Skeletal muscle tissue (tissue), 4 donors: ENCODE data around the gene MRPS22. TPM values are rescaled to one million over a fixed set of nuclear protein-coding genes. Genes with fewer than 3 reads are reported as not detected.
"Not testable (repeated sequence)": the region's sequence is repeated elsewhere in the genome, so short reads cannot be mapped to it uniquely, and the experiment has no call there.

Source experiments
- H3K27ac ChIP-seq: one replicate; pipeline ENCODE4 v1.7.0; 2013; ENCODE audit warnings: mild to moderate bottlenecking, low read depth, low read length, inconsistent platforms
- H3K27me3 ChIP-seq, 3 donors: one replicate each; pipeline ENCODE4 v1.7.0; 2013; ENCODE audit warnings: low read length in 3 of 3; ENCODE audit not compliant: control insufficient read depth in 3 of 3, insufficient read depth in 3 of 3
- H3K36me3 ChIP-seq, 3 donors: one replicate each; pipeline ENCODE4 v1.7.0; 2013; ENCODE audit warnings: low read length in 3 of 3; ENCODE audit not compliant: control insufficient read depth in 3 of 3, insufficient read depth in 3 of 3
- H3K4me1 ChIP-seq, 3 donors: one replicate each; pipeline ENCODE4 v1.7.0; 2013; ENCODE audit warnings: low read length in 3 of 3, mild to moderate bottlenecking in 3 of 3; ENCODE audit not compliant: control insufficient read depth in 3 of 3, insufficient read depth in 3 of 3
- H3K4me3 ChIP-seq, 3 donors: one replicate each; pipeline ENCODE4 v1.7.0; 2013; ENCODE audit warnings: low read length in 3 of 3
- H3K9ac ChIP-seq, 3 donors: one replicate each; pipeline ENCODE4 v1.7.0; 2013; ENCODE audit warnings: low read length in 3 of 3, mild to moderate bottlenecking in 3 of 3, moderate library complexity in 2 of 3, low read depth in 1 of 3
- H3K9me3 ChIP-seq, 3 donors: one replicate each; pipeline ENCODE4 v1.7.0; 2013; ENCODE audit warnings: low read length in 3 of 3; ENCODE audit not compliant: control insufficient read depth in 3 of 3
- total RNA-seq: library from RNA; depleted of rRNA; stranded (reverse); fragments of >200 nt; gene quantifications from one replicate; pipeline ENCODE4 v1.2.3, GENCODE V29; 2014
- donor health status: Osteomylitis.

MRPS22 gene
- total RNA-seq, 1 donor from 2014 or later = 79.9 TPM

DNA sequence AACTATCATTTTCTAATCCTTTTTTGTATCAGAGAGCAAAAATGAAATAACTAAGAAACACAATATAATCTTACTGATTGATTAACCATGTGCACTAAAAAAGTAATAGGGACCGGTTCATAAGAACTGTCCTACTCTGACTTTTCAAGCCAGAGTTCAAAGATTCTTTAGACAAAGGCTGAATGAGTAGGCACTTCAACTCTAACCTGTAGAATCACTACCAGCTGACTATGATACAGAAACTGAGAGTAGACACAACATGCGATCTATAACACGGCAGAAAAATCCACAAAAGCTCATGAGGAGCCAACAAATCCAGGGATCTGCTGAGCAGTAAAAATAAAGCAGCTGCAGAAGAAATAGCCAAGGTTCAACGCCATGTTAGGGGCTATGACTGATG, 36.8 kb downstream of the MRPS22 start:
- peaks cover 4 to 42% (median 30%) of the 10 kb centered on the region in 3 donors for H3K36me3 ChIP-seq
- no peak overlapping the region for H3K9ac ChIP-seq
- no peak overlapping the region for H3K4me3 ChIP-seq
- H3K9me3 ChIP-seq = no peaks in the 10 kb centered on the region
- H3K27me3 ChIP-seq = no peaks in the 10 kb centered on the region
- no peak overlapping the region for H3K27ac ChIP-seq
- H3K4me1 ChIP-seq = no peaks in the 10 kb centered on the region

DNA sequence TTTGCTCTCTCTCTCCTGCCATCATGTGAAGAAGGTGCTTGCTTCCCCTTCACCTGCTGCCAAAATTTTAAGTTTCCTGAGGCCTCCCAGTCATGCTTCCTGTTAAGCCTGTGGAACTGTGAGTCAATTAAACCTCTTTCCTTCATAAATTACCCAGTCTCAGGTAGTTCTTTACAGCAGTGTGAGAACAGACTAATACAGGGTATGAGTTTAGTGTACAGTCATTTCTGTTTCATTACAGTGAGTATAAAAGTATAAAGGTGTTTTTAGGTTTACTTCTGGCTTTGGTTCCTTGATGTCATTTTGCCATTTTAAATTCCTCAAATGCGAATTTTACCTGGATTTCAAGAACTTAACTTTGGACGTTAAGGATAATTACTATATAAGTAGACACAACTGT, 38.5 kb downstream of the MRPS22 start:
- not testable (repeated sequence) for H3K9me3 ChIP-seq, H3K4me3 ChIP-seq, H3K9ac ChIP-seq, H3K4me1 ChIP-seq, H3K27me3 ChIP-seq, H3K27ac ChIP-seq
- H3K36me3 ChIP-seq = peaks cover 4 to 33% (median 25%) of the 10 kb centered on the region in 3 donors

DNA sequence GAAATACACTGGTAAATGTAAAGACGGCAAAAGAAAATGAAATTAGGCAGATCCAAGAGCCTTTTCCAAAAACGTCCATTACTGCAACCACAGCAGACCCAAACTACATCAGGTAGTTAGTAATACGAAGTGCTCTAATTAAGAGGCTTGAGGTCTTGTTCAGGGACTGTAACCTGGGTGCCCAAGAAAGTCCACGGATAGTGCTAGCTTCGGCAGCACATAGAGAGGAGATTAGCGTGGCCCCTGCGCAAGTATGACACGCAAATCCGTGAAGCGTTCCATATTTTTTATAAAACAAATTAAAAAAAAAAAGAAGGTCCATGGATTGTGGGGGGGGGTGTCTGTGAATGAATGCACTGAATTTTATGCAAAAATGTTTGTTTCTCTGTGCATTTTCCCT, 44.3 kb downstream of the MRPS22 start:
- H3K36me3 ChIP-seq = peaks cover 0 to 3% (median 0%) of the 10 kb centered on the region in 3 donors
- H3K9ac ChIP-seq = peak overlapping the region in 1 of 3 donors; percentile 57
- H3K9me3 ChIP-seq = no peaks in the 10 kb centered on the region
- peak overlapping the region in 2 of 3 donors; percentile 1 to 99 for H3K4me3 ChIP-seq
- H3K27me3 ChIP-seq = no peaks in the 10 kb centered on the region
- peaks cover 6 to 18% (median 13%) of the 10 kb centered on the region in 3 donors for H3K4me1 ChIP-seq
- no peak overlapping the region for H3K27ac ChIP-seq

DNA sequence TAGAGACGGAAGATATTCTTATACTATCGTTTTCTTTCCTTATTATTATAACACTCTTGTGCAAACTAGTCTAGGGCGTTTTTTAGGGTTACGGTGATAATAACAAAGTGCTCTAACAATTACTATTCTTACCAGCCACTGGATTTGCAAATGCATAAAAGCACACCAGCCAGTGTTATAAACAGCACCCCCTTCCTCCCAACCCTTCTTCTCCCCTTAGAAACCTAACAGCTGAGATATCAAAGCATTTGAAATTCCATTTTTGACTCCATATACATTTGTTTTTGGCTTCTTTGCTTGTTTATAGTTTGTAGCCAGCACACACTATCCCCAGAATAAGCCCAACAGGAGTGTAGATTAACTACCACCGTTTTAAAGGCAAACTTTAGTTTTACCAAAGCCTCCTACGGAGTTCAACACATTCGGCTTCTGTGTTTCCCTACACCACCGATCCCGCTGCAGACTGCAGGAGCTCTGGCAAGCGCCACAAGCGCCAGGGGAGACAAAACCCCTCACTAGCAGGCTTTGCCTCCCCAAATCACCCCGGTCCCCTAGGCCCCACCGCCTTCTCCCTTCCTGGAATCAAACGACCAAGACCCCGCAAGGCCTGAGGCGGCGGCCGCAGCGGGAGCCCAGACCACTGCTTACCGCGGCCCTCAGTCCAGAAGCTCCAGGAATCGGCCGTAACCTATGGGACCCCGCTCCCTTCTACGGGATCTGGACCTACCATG, 45.2 kb downstream of the MRPS22 start:
- Histone ChIP-seq H3K36me3 (peaks cover 0 to 3% (median 0%) of the 10 kb centered on the region in 3 donors), H3K9me3 (no peaks in the 10 kb centered on the region), H3K4me3 (peak overlapping the region; percentile 87 to 99 (median 92)), H3K9ac (peak overlapping the region; percentile 98 to 100 (median 99)), H3K27me3 (no peaks in the 10 kb centered on the region), H3K4me1 (peaks cover 7 to 22% (median 16%) of the 10 kb centered on the region in 3 donors), H3K27ac (peak overlapping the region; percentile 87)

DNA sequence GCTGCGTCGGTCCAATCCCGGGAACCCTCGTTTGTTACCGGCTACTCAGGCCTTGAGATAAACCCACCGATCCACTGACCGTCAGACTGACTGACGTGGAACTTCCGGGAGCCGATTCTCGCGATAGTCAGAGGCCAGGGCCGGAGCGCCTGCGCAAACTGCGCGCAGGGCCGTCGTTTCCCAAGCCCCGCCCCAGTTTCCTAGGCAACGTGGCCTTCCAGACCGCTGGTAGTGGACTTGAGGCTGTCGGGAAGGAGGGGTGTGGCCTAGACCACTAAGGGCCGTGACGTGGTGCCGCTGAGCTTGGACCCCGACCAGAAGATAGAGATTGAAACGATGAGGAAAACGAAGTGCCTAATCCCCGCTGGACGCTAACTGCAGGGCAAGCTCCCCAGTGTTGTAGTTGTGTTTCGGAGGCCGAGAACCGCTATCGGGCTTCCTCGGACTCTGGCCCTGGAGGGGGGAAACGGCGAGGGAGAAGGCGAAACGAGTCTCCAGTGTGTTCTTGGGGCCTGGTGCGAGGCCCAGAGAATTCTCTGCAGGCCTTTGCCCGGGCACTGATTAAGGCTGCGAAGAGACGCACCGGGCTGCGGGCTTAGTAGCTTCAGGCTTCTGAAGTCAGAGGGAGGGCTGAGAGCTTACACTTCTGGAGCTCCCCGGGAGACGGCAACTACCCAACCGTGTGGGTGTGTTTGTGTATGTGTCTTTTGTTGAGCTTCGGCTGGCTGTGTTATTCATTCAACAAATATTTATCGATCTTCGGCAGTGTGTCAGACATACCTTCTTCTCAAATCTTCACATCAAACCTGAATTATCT, 45.9 kb downstream of the MRPS22 start, which contains the start of gene COPB2:
Gene COPB2, minus strand, starts transcription at position 96 of the 817 bp plus-strand sequence. CDS start 97 bp downstream, outside the sequence.
- H3K9me3 ChIP-seq = no peaks in the 10 kb centered on the region
- H3K27ac ChIP-seq = peak within 1 kb of the TSS; percentile 87
- H3K4me3 ChIP-seq = peak within 1 kb of the TSS; percentile 87 to 99 (median 92)
- peaks cover 9 to 24% (median 19%) of the 10 kb centered on the region in 3 donors for H3K4me1 ChIP-seq
- no peaks in the 10 kb centered on the region for H3K27me3 ChIP-seq
- H3K36me3 ChIP-seq = peaks cover 0 to 3% (median 0%) of the 10 kb centered on the region in 3 donors
- H3K9ac ChIP-seq = peak within 1 kb of the TSS; percentile 98 to 100 (median 99)

DNA sequence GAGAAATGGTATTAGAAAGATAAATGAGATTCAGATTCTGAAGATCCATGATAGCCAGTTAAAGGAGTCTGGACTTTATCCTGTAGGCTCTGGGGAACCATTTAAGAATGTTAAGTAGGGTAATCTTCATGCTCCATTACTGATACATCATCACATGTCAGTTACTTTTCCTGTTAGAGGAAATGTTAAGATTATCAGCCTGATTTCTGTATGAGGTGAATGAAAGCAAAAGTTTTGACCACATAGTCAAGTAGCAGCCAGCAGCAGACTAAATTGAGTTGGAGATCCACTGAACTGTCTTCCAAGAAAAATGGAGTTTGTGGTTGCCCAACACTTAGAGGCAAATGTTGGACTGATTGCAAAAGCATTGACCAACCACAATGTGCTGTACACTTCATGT, 50.3 kb downstream of the MRPS22 start:
- Histone ChIP-seq H3K36me3 (no peaks in the 10 kb centered on the region), H3K4me3 (no peak overlapping the region), H3K9me3 (no peaks in the 10 kb centered on the region), H3K4me1 (peaks cover 5 to 13% (median 8%) of the 10 kb centered on the region in 3 donors), H3K27ac (no peak overlapping the region), H3K9ac (no peak overlapping the region), H3K27me3 (no peaks in the 10 kb centered on the region)

DNA sequence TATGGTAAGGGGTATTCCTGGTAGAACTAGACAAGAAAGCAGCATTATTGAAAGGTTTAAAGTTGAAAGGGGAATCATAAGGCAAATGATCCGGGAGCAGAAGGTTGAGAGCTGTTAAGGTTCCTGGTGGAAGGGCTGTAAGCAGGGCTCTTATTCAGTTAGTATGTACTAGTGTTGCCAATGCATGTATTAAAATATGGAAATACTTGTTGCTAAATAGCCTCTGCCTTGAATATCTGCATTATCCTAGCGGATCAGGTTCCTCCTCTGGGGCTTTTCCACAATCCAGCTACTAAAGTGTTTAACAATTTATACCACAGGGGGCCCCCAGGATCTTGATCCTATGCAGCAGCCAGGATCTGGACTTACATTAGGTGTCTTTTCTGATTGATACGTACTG, 52.9 kb downstream of the MRPS22 start:
- no peak overlapping the region for H3K9ac ChIP-seq

DNA sequence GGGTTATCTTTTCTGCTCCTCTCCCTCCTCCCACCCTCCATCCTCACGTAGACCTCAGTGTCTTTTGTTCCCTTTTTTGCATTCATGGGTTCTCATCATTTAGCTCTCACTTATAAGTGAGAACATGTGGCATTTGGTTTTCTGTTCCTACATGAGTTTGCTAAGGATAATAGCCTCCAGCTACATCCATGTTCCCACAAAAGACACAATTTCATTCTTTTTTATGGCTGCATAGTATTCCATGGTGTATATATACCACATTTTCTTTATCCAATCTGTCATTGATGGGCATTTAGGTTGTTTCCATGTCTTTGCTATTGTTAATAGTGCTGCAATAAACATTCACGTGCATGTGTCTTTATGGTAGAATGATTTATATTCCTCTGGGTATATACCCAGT, 57.3 kb downstream of the MRPS22 start:
- not testable (repeated sequence) for H3K4me3 ChIP-seq, H3K9me3 ChIP-seq, H3K4me1 ChIP-seq, H3K9ac ChIP-seq, H3K27ac ChIP-seq, H3K27me3 ChIP-seq, H3K36me3 ChIP-seq

More for the DNA sequence above, 52.9 kb downstream of the MRPS22 start:
- no peak overlapping the region for H3K27ac ChIP-seq
- H3K27me3 ChIP-seq = no peaks in the 10 kb centered on the region
- no peaks in the 10 kb centered on the region for H3K9me3 ChIP-seq
- no peaks in the 10 kb centered on the region for H3K36me3 ChIP-seq
- H3K4me1 ChIP-seq = peaks cover 3 to 6% (median 5%) of the 10 kb centered on the region in 3 donors
- no peak overlapping the region for H3K4me3 ChIP-seq
